Superior temporal gyrus (tissue), 1 donor: ENCODE measurements around the gene CSH1.
A peak's percentile ranks its signal among the peaks of the same experiment; 100 is the strongest.
"Not testable (repeated sequence)": the region's sequence is repeated elsewhere in the genome, so short reads cannot be mapped to it uniquely, and the experiment has no call there.

Experiments used
- DNase-seq: peaks from one replicate; pipeline ENCODE4 v3.0.0-alpha.2; 2016; ENCODE audit errors: extremely low spot score

CSH1 gene

GRCh38 chr17:63904796-63905195 is 8.4 kb upstream of the CSH1 start:
- DNase-seq, result not testable (repeated sequence)

- DNase-seq, result not testable (repeated sequence)
These were observed 7.4 kb upstream of the CSH1 start for GRCh38 chr17:63903787-63904201.

GRCh38 chr17:63901971-63902370 is 5.6 kb upstream of the CSH1 start:
- DNase-seq, result not testable (repeated sequence)

GRCh38 chr17:63898899-63899798 is 2.8 kb upstream of the CSH1 start:
- DNase-seq, result not testable (repeated sequence)

GRCh38 chr17:63894821-63895220 is 1.6 kb downstream of the CSH1 start:
- DNase-seq, result not testable (repeated sequence)

GRCh38 chr17:63894021-63894420 is 2.4 kb downstream of the CSH1 start:
- not testable (repeated sequence) for DNase-seq

- not testable (repeated sequence) for DNase-seq
These were observed 3.9 kb downstream of the CSH1 start for GRCh38 chr17:63892316-63893037.

GRCh38 chr17:63889026-63889848 is 7.1 kb downstream of the CSH1 start:
- DNase-seq, result peak; percentile 41

GRCh38 chr17:63885119-63885518 is 11.3 kb downstream of the CSH1 start:
- not testable (repeated sequence) for DNase-seq

- not testable (repeated sequence) for DNase-seq
These were observed 13.7 kb downstream of the CSH1 start for GRCh38 chr17:63882626-63883126.

- DNase-seq, result no peak
These were observed 14.3 kb downstream of the CSH1 start, which contains the start of gene GH2 for GRCh38 chr17:63881935-63882601. Gene GH2 (minus strand): TSS chr17:63881944. CDS start chr17:63881801, 143 bp downstream.

GRCh38 chr17:63881337-63881736 is 15.0 kb downstream of the CSH1 start:
- not testable (repeated sequence) for DNase-seq

- no peak for DNase-seq
These were observed 15.7 kb downstream of the CSH1 start for GRCh38 chr17:63880706-63881105.

- DNase-seq, result not testable (repeated sequence)
These were observed 18.0 kb downstream of the CSH1 start for GRCh38 chr17:63878413-63878812.

- not testable (repeated sequence) for DNase-seq
These were observed 21.7 kb downstream of the CSH1 start for GRCh38 chr17:63874693-63875092.

- not testable (repeated sequence) for DNase-seq
These were observed 22.2 kb downstream of the CSH1 start for GRCh38 chr17:63874061-63874626.

GRCh38 chr17:63873577-63873976 is 22.8 kb downstream of the CSH1 start, which contains the start of gene CSH2:
Gene CSH2 (minus strand): TSS chr17:63873677. CDS start chr17:63873614, 63 bp downstream.
- DNase-seq, result not testable (repeated sequence)

- not testable (repeated sequence) for DNase-seq
These were observed 24.6 kb downstream of the CSH1 start for GRCh38 chr17:63871646-63872365.

- DNase-seq, result not testable (repeated sequence)
These were observed 26.1 kb downstream of the CSH1 start for GRCh38 chr17:63870292-63870665.
